Measurements from ENCODE around the gene DYNLT1.
"Not testable (repeated sequence)": the region's sequence is repeated elsewhere in the genome, so short reads cannot be mapped to it uniquely, and the experiment has no call there.

DYNLT1 gene

GRCh38 chr6:158642097-158642601 lies 2.4 kb downstream of the DYNLT1 start:
- DNase-seq (ENCODE audit: low read depth in 2 of 2, low spot score in 1 of 2): no peak

GRCh38 chr6:158640519-158640918 lies 4.0 kb downstream of the DYNLT1 start:
- DNase-seq (ENCODE audit: low read depth in 2 of 2, low spot score in 1 of 2): no peak

- no peak for DNase-seq (ENCODE audit: low read depth in 2 of 2, low spot score in 1 of 2)
These were observed 5.5 kb downstream of the DYNLT1 start for GRCh38 chr6:158639056-158639455.

GRCh38 chr6:158638324-158638854 lies 6.2 kb downstream of the DYNLT1 start:
- DNase-seq (ENCODE audit: low read depth in 2 of 2, low spot score in 1 of 2): no peak

- no peak for DNase-seq (ENCODE audit: low read depth in 2 of 2, low spot score in 1 of 2)
These were observed 7.8 kb downstream of the DYNLT1 start for GRCh38 chr6:158636778-158637177.

GRCh38 chr6:158635427-158636073 lies 9.0 kb downstream of the DYNLT1 start:
- DNase-seq (ENCODE audit: low read depth in 2 of 2, low spot score in 1 of 2): no peak

GRCh38 chr6:158634695-158635426 lies 9.7 kb downstream of the DYNLT1 start:
- DNase-seq (ENCODE audit: low read depth in 2 of 2, low spot score in 1 of 2): no peak

GRCh38 chr6:158633127-158633526 lies 11.4 kb downstream of the DYNLT1 start:
- DNase-seq (ENCODE audit: low read depth in 2 of 2, low spot score in 1 of 2): no peak

GRCh38 chr6:158632538-158633119 lies 11.9 kb downstream of the DYNLT1 start:
- DNase-seq (ENCODE audit: low read depth in 2 of 2, low spot score in 1 of 2): not testable (repeated sequence)

- no peak for DNase-seq (ENCODE audit: low read depth in 2 of 2, low spot score in 1 of 2)
These were observed 12.6 kb downstream of the DYNLT1 start for GRCh38 chr6:158631678-158632537.

- no peak for DNase-seq (ENCODE audit: low read depth in 2 of 2, low spot score in 1 of 2)
These were observed 13.5 kb downstream of the DYNLT1 start for GRCh38 chr6:158630938-158631616.

- no peak for DNase-seq (ENCODE audit: low read depth in 2 of 2, low spot score in 1 of 2)
These were observed 14.9 kb downstream of the DYNLT1 start for GRCh38 chr6:158629367-158630221.

- no peak for DNase-seq (ENCODE audit: low read depth in 2 of 2, low spot score in 1 of 2)
These were observed 16.0 kb downstream of the DYNLT1 start for GRCh38 chr6:158628542-158628941.

GRCh38 chr6:158627940-158628211 lies 16.7 kb downstream of the DYNLT1 start:
- no peak for DNase-seq (ENCODE audit: low read depth in 2 of 2, low spot score in 1 of 2)

- DNase-seq (ENCODE audit: low read depth in 2 of 2, low spot score in 1 of 2): no peak
These were observed 17.2 kb downstream of the DYNLT1 start for GRCh38 chr6:158627168-158627939.

- no peak for DNase-seq (ENCODE audit: low read depth in 2 of 2, low spot score in 1 of 2)
These were observed 18.0 kb downstream of the DYNLT1 start for GRCh38 chr6:158626360-158627167.

- DNase-seq (ENCODE audit: low read depth in 2 of 2, low spot score in 1 of 2): no peak
These were observed 18.6 kb downstream of the DYNLT1 start for GRCh38 chr6:158625881-158626305.
